ENCODE results near the gene CYP2A6.

GRCh38 chr19:40800997-40801377, 49.3 kb downstream of the CYP2A6 start:
- TF ChIP-seq, protein P1, sequence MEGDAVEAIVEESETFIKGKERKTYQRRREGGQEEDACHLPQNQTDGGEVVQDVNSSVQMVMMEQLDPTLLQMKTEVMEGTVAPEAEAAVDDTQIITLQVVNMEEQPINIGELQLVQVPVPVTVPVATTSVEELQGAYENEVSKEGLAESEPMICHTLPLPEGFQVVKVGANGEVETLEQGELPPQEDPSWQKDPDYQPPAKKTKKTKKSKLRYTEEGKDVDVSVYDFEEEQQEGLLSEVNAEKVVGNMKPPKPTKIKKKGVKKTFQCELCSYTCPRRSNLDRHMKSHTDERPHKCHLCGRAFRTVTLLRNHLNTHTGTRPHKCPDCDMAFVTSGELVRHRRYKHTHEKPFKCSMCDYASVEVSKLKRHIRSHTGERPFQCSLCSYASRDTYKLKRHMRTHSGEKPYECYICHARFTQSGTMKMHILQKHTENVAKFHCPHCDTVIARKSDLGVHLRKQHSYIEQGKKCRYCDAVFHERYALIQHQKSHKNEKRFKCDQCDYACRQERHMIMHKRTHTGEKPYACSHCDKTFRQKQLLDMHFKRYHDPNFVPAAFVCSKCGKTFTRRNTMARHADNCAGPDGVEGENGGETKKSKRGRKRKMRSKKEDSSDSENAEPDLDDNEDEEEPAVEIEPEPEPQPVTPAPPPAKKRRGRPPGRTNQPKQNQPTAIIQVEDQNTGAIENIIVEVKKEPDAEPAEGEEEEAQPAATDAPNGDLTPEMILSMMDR (IDR thresholded peaks at IDR 0.05; ENCODE audit: low read depth, low read length, missing input control), result no peak
- no peak for TF ChIP-seq JUND (IDR thresholded peaks at IDR 0.05)
